HG03196 (cell line): ENCODE measurements around the gene SCGB1C2.
A peak's percentile ranks its signal among the peaks of the same experiment; 100 is the strongest.
"Not testable (repeated sequence)": the region's sequence is repeated elsewhere in the genome, so short reads cannot be mapped to it uniquely, and the experiment has no call there.

Source experiments
- ATAC-seq: cut with Tn5 transposase; IDR thresholded peaks from one replicate; pipeline ENCODE4 v1.9.1; 2021; ENCODE audit not compliant: unreplicated experiment

The SCGB1C2 gene

DNA sequence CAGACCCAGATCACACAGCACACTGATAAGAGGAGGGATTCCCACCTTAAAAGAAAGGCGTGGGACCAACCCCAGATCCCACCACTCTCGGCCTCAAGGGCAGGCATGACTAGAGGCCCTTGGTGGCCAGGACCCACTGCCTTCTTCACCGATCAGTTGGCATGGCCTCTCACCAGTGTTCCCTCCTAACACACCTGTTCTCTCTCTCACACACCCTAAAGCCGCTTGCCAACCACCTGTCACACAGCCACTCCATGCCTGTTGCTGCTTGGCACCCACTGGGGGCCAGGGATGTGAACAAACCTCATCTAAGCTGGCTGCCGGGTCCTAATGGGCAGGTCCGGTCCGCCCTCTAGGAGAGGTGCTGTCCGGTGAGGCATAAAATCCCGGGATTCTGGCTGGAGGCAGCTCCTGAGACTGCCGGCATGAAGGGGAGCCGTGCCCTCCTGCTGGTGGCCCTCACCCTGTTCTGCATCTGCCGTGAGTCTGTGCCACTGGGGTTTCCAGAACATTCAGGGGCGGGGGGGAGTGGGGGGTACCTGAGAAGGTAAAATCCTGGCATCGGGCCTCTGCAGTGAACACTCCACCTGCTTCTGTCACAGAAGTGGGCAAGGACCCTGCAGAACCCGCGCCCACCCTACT, at the start of gene SCGB1C2:
SCGB1C2 (plus strand) TSS at position 404 of the 642 bp plus-strand sequence; CDS start at position 426, 22 bp downstream.
- not testable (repeated sequence) for ATAC-seq

- not testable (repeated sequence) for ATAC-seq
These were observed 24.3 kb upstream of the SCGB1C2 start for GRCh38 chr17:113111-113510.

DNA sequence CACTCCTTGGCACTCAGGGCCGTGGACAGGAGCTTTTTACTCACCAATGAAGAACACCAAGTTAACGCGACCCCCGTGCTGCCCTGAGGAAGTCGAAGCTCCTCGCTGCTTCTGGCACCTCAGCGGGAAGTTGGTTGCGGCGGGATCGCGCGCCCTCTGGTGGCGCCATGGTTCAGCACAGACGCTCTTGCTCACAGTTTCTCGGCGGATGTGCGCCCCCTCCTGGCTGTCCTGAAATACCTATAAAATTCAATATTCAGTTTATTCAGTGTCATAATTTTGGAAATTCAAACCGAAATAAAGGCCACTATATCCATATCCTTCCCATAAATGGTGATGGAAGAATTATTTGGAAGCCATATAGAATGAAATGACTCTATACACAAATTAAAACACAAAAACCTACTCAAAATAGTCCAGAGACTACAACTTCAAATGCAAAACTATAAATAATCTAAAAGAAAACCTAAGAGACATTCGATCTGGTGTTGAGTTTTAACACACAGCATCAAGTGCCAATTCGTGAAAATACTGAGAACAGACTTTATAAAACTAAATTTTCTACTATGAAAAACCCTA, 18.9 kb upstream of the SCGB1C2 start:
- not testable (repeated sequence) for ATAC-seq

DNA sequence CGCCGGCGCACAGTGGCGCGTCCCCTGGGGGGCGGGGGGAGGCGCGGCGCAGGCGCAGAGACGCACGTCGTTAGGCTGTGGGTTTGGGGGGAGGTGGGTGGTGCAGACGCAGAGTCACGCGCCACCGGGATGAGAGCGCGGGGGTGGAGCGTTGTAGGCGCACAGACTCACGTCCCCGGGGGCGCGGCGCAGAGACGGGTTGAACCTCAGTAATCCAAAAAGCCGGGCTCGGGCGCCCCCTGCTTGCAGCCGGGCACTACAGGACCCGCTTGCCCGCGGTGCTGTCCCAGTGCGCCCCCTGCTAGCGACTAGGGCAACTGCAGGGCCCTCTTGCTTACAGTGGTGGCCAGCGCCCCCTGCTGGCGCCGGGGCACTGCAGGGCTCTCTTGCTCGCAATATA, 3.4 kb upstream of the SCGB1C2 start:
- ATAC-seq: peak; percentile 5

GRCh38 chr17:134332-134785, 3.0 kb upstream of the SCGB1C2 start:
- ATAC-seq: peak; percentile 76

DNA sequence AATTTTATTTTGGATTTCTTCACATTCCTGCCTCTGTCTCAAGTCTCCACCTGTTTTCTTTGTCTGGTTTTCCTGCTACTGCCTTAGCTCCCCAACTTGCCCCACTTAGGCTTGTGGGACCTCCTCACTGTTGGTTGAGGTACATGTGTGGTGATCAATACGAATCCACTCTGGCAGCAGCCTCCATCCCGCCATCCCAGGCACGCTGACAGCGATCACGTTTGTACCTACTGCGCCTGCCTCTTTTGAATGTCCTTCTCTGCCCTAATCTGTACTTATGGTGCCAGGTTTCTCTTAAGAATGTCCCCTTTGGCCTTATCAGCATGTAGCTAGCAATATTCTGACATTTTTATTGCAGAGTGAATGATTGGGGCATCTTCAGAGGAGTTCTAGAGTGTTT, 2.3 kb upstream of the SCGB1C2 start:
- not testable (repeated sequence) for ATAC-seq

- not testable (repeated sequence) for ATAC-seq
These were observed 1.5 kb upstream of the SCGB1C2 start for GRCh38 chr17:135895-136294.

DNA sequence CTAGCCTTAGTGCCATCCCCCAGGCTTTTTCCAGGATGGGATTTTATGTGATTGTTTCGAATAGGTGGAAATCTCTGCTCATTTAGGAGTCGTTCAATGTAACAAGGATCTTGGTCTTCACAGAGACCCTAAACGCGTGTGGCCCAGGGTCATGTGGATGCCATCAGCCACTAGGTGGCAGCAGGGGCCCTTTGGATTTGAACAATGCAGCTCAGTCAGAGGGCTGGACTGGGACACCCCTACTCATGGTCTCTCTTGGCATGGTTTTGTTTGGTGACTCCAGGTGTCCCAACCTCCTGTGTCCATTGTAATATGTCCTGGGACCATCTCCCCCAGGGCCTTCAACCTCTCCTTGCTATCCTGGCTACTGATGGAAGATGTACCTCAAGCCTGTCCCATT, 838 bp upstream of the SCGB1C2 start:
- ATAC-seq: not testable (repeated sequence)

DNA sequence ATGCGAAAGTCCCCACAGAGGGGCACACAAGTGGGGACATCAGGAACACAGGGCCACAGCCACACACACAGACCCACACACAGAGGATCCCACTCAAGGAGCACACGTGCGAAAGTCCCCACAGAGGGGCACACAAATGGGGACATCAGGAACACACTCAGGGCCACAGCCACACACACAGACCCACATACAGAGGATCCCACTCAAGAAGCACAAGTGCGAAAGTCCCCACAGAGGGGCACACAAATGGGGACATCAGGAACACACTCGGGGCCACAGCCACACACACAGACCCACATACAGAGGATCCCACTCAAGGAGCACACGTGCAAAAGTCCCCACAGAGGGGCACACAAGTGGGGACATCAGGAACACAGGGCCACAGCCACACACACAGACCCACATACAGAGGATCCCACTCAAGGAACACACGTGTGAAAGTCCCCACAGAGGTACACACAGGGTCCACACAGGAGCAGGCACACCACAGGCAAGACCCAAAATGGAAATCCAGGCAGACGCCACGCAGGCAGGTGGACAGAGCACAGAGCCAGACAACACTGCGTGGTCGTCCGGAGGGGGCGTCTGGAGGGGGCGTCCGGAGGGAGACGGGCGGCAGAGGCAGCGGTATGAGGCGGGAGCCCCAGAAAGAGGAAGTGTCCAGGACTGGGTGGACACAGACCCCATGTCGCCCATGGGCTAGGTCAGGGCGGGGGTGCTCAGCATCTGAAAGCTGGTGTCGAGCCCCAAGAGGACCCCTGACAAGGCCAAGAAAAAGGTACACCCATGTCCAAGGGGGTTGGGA, 2.2 kb downstream of the SCGB1C2 start:
- not testable (repeated sequence) for ATAC-seq

DNA sequence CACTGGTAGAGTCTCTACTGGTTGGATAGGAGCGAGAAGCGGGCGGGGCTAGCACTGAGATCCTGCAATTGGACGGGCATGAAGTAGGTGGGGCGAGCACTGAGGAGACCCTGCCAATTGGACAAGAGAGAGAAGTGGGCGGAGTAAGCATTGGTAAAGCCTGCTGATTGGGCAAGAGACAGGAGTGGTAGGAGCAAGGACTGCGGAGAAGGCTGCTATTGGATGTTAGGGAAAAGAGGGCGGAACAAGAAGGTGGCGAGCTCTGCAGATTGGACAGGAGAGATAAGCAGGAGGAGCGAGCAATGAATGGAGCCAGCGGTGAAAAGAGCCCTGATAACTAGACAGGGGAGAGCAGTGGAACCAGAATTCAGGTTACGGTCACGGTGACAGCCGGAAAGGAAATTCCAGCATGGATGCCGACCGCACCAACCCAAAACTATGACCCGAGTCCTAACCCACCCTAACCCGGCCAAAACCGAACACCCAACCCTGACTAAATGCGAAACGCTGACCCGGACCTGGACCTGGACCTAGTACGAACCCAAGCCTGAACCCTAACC, 4.8 kb downstream of the SCGB1C2 start:
- no peak for ATAC-seq

DNA sequence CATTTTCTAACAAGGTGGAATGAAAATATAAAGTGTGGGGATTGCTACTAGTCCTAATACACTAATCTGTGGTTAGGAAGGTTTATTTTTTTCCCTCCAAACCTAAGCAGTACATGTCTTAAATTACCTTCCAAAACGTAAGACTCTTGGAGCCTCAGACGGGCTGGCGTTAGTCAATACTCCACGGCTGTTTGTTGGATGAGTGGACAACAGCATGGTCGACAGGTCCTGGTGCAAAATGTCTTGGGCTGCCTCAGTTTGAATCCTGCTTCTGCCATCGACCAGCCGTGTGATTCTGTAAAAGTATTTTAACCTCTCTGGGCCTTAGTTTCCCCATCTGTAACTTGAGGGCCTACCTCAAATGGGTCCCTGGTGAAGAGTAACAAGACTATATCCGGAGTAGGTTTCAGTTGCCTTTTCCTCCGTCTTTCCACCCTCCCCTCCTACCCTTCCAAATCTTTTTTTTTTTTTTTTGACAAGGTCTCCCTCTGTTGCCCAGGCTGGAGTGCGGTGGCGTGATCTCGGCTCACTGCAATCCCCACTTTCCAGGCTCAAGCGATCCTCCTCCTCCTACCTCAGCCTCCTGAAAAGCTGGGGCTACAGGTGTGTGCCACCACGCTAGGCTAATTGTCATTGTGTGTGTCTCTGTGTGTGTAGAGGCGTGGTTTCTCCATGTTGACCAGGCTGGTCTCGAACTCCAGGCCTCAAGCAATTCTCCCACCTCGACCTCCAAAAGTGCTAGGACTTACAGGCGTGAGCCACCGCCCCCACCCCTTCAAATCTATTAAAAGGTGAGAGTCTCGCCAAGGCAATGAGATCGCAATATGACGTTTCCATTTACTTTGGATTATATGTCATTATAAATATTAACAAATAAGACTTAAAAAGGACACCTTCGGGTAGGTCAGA, 5.8 kb downstream of the SCGB1C2 start:
- ATAC-seq: no peak

GRCh38 chr17:143785-144281, 6.5 kb downstream of the SCGB1C2 start:
- ATAC-seq: no peak

DNA sequence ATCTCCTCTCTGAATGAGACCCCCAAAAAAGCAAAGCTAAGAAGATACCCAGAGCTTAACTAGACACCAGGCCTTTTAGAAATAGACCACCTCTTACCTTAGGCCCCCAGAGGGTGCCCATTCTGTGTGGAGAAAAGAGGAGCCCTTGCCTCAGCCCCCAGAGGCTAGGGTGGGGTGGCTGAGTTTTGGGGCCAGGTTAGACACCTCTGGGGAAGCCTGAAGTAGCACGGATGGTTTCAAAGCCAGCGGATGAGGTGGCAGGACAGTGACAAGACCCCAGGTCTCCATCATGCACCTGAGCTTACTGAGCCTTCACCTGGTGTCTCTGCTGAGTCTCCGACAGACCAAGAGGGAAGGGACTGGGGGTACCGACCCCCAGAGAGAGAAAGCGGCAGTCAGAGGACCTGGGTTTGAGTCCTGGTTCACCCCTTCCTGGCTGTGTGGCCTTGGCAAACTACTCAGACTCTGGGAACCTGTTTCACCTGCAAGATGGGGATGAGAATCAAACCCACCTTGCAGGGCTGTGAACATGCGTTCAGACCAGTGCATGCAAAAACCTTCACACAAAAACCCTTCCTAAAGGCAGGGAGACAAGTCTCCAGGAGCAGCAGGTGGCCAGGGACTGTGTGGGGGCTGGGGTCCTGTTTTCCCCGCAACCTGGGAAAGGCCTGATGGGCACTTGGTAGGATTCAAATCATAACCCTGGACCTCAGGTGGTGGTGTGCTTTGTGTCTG, 7.7 kb downstream of the SCGB1C2 start:
- ATAC-seq: no peak

- no peak for ATAC-seq
These were observed 8.5 kb downstream of the SCGB1C2 start for GRCh38 chr17:145671-146541.

GRCh38 chr17:146546-146945, 9.2 kb downstream of the SCGB1C2 start:
- no peak for ATAC-seq

GRCh38 chr17:146983-147761, 9.8 kb downstream of the SCGB1C2 start:
- no peak for ATAC-seq

- no peak for ATAC-seq
These were observed 10.7 kb downstream of the SCGB1C2 start for GRCh38 chr17:147796-148740.
